H1 (cell line): ENCODE data around the gene SLAMF6. TPM values are rescaled to one million over a fixed set of nuclear protein-coding genes. Genes with fewer than 3 reads are reported as not detected.

Source experiments
- CTCF ChIA-PET: fragments of 300-600 bp; sonication (Branson Sonifier 250); formaldehyde crosslinking; loops from one replicate; lab custom pipeline; 2021; ENCODE audit not compliant: partially characterized antibody; lab: Charles Lee
- POLR2A ChIA-PET: fragments of 300-600 bp; sonication (Branson Sonifier 250); formaldehyde crosslinking; loops from one replicate; lab custom pipeline; 2021; ENCODE audit warnings: inconsistent platforms; ENCODE audit not compliant: partially characterized antibody; lab: Charles Lee
- DNase-seq, 2 experiments: peaks; one replicate each; pipeline versions ENCODE4 v3.0.0 to v3.0.0-alpha.2; 2010 to 2022; ENCODE audit warnings: low spot score in 2 of 2, low read depth in 1 of 2, mixed read lengths in 1 of 2
- FAIRE-seq: peaks from 2 replicates; lab custom pipeline; 2011; peaks lifted over from hg19 to GRCh38; lab: Jason Lieb, UNC
- H2AFZ ChIP-seq: 2 replicates; pipeline ENCODE4 v1.8.1; 2012; ENCODE audit warnings: low read length, inconsistent platforms
- H2AK5ac ChIP-seq: 2 replicates; pipeline ENCODE4 v1.6.1; 2013; ENCODE audit warnings: low read depth, low read length
- H2BK120ac ChIP-seq: replicated peaks from 2 replicates; pipeline ENCODE3; 2013; ENCODE audit warnings: low read depth, low read length, inconsistent platforms
- H2BK12ac ChIP-seq: 2 replicates; pipeline ENCODE4 v1.6.1; 2013; ENCODE audit warnings: low read depth, low read length
- H2BK15ac ChIP-seq: 2 replicates; pipeline ENCODE4 v1.6.1; 2013; ENCODE audit warnings: low read length
- H2BK20ac ChIP-seq: 2 replicates; pipeline ENCODE4 v1.6.1; 2013; ENCODE audit warnings: low read length
- H2BK5ac ChIP-seq: 2 replicates; pipeline ENCODE4 v1.6.1; 2013; ENCODE audit warnings: low read depth, low read length
- H3K14ac ChIP-seq: 2 replicates; pipeline ENCODE4 v1.6.1; 2013; ENCODE audit warnings: inconsistent platforms; ENCODE audit not compliant: insufficient read length
- H3K18ac ChIP-seq: 2 replicates; pipeline ENCODE4 v1.6.1; 2013; ENCODE audit warnings: low read length; ENCODE audit errors: extremely low read depth
- H3K23ac ChIP-seq: 2 replicates; pipeline ENCODE4 v1.6.1; 2013; ENCODE audit warnings: inconsistent platforms; ENCODE audit not compliant: insufficient read length
- H3K23me2 ChIP-seq: 2 replicates; pipeline ENCODE4 v1.6.1; 2013; ENCODE audit warnings: low read depth, low read length
- H3K27ac ChIP-seq: 2 replicates; pipeline ENCODE4 v1.6.1; 2011; ENCODE audit warnings: low read depth, low read length, inconsistent platforms
- H3K27me3 ChIP-seq, 4 experiments: replicated peaks in 1 of 4; 1 replicate in 1 of 4; 2 replicates in 3 of 4; pipeline versions ENCODE4 v1.6.1 to v1.8.1; 2011 to 2013; ENCODE audit warnings: low read length in 3 of 4, mild to moderate bottlenecking in 3 of 4, inconsistent platforms in 2 of 4, mixed read lengths in 2 of 4, moderate library complexity in 1 of 4; ENCODE audit not compliant: control insufficient read depth in 3 of 4, insufficient read depth in 3 of 4; ENCODE audit errors: extremely low read depth in 1 of 4
- H3K36me3 ChIP-seq, 4 experiments: 2 replicates each; pipeline versions ENCODE4 v1.6.1 to v1.8.1; 2011 to 2013; ENCODE audit warnings: mild to moderate bottlenecking in 4 of 4, low read length in 3 of 4, moderate library complexity in 2 of 4, control low read depth in 1 of 4, inconsistent platforms in 1 of 4; ENCODE audit not compliant: insufficient read depth in 4 of 4, control insufficient read depth in 2 of 4
- H3K4ac ChIP-seq: replicated peaks from 2 replicates; pipeline ENCODE3; 2013; ENCODE audit warnings: low read length, low read depth, mixed read lengths, inconsistent platforms; ENCODE audit not compliant: insufficient read length
- H3K4me1 ChIP-seq, 4 experiments: replicated peaks in 1 of 4; 1 replicate in 1 of 4; 2 replicates in 3 of 4; pipeline versions ENCODE4 v1.6.1 to v1.8.1; 2011 to 2013; ENCODE audit warnings: low read length in 3 of 4, inconsistent platforms in 2 of 4, mixed read lengths in 1 of 4; ENCODE audit not compliant: insufficient read depth in 4 of 4, control insufficient read depth in 3 of 4
- H3K4me2 ChIP-seq, 2 experiments: 2 replicates each; pipeline versions ENCODE4 v1.6.1 to v1.8.1; 2011 to 2013; ENCODE audit warnings: low read depth in 2 of 2, low read length in 2 of 2, control low read depth in 1 of 2, inconsistent platforms in 1 of 2, mild to moderate bottlenecking in 1 of 2; ENCODE audit not compliant: insufficient read depth in 1 of 2
- H3K4me3 ChIP-seq, 4 experiments: fragments of 200-600, 300-600 bp in 1 of 4; sonication (generic), shearing (Covaris generic), sonication (Bioruptor Twin) in 1 of 4; 2 replicates each; pipeline versions ENCODE4 v1.5.1 to v1.8.1; 2011 to 2016; ENCODE audit warnings: low read length in 4 of 4, low read depth in 3 of 4, control low read depth in 2 of 4, inconsistent platforms in 2 of 4, mild to moderate bottlenecking in 2 of 4, mixed read lengths in 1 of 4, moderate library complexity in 1 of 4; ENCODE audit not compliant: insufficient read depth in 2 of 4; ENCODE audit errors: extremely low read depth in 1 of 4
- H3K56ac ChIP-seq: replicated peaks from 2 replicates; pipeline ENCODE3; 2013; ENCODE audit warnings: low read depth, mild to moderate bottlenecking, mixed read lengths, low read length, inconsistent platforms; ENCODE audit not compliant: insufficient read length
- H3K79me1 ChIP-seq: 2 replicates; pipeline ENCODE4 v1.6.1; 2013; ENCODE audit warnings: low read depth, low read length, control low read depth
- H3K79me2 ChIP-seq, 2 experiments: 2 replicates each; pipeline versions ENCODE4 v1.6.1 to v1.8.1; 2012 to 2013; ENCODE audit warnings: low read length in 2 of 2, mild to moderate bottlenecking in 2 of 2, inconsistent platforms in 1 of 2; ENCODE audit not compliant: insufficient read depth in 2 of 2, control insufficient read depth in 1 of 2
- H3K9ac ChIP-seq, 4 experiments: replicated peaks in 1 of 4; 1 replicate in 1 of 4; 2 replicates in 3 of 4; pipeline versions ENCODE4 v1.6.1 to v1.8.1; 2011 to 2013; ENCODE audit warnings: low read depth in 3 of 4, low read length in 3 of 4, control low read depth in 2 of 4, mild to moderate bottlenecking in 2 of 4, moderate library complexity in 2 of 4, inconsistent platforms in 1 of 4; ENCODE audit errors: extremely low read depth in 1 of 4
- H3K9me3 ChIP-seq, 2 experiments: 2 replicates each; pipeline versions ENCODE4 v1.6.1 to v1.8.1; 2012 to 2013; ENCODE audit warnings: mild to moderate bottlenecking in 2 of 2, moderate library complexity in 2 of 2, control low read depth in 1 of 2, inconsistent platforms in 1 of 2, low read depth in 1 of 2, low read length in 1 of 2, mixed read lengths in 1 of 2; ENCODE audit not compliant: insufficient read depth in 2 of 2
- H4K20me1 ChIP-seq, 2 experiments: replicated peaks in 1 of 2; 2 replicates each; pipeline versions ENCODE3 to v1.8.1; 2011 to 2013; ENCODE audit warnings: inconsistent platforms in 2 of 2, low read length in 2 of 2, mild to moderate bottlenecking in 1 of 2; ENCODE audit not compliant: insufficient read depth in 2 of 2, control insufficient read depth in 1 of 2
- H4K5ac ChIP-seq: 2 replicates; pipeline ENCODE4 v1.6.1; 2013; ENCODE audit warnings: low read length, low read depth, mixed read lengths, inconsistent platforms; ENCODE audit not compliant: insufficient read length
- H4K8ac ChIP-seq: 2 replicates; pipeline ENCODE4 v1.8.0; 2013; ENCODE audit warnings: mild to moderate bottlenecking, moderate library complexity, low read length, inconsistent platforms; ENCODE audit not compliant: insufficient read depth; ENCODE audit errors: extremely low read depth
- H4K91ac ChIP-seq: replicated peaks from 2 replicates; pipeline ENCODE3; 2013; ENCODE audit warnings: low read length, mixed read lengths, inconsistent platforms; ENCODE audit not compliant: insufficient read length
- BACH1 ChIP-seq: IDR thresholded peaks from 2 replicates; pipeline ENCODE4 v1.6.1; 2012; ENCODE audit warnings: low read length, improper control_type of control experiment
- CBX8 ChIP-seq: fragments of 300-800, 300-1000 bp; sonication (generic); IDR thresholded peaks from 2 replicates; pipeline ENCODE4 v1.7.1; 2016; ENCODE audit warnings: low read depth, low read length, borderline replicate concordance
- EGR1 ChIP-seq: IDR thresholded peaks from 2 replicates; pipeline ENCODE4 v1.6.1; 2011; ENCODE audit warnings: low read depth, low read length, borderline replicate concordance
- NRF1 ChIP-seq: IDR thresholded peaks from 2 replicates; pipeline ENCODE4 v1.6.1; 2011; ENCODE audit warnings: mild to moderate bottlenecking, low read depth, low read length, improper control_type of control experiment
- PHF8 ChIP-seq: fragments of 200-600 bp; sonication (generic); conservative IDR thresholded peaks from 2 replicates; pipeline ENCODE4 v1.7.1; 2012; ENCODE audit warnings: low read depth, mild to moderate bottlenecking, inconsistent platforms, low read length, moderate library complexity
- POLR2A ChIP-seq, 2 experiments: IDR thresholded peaks; 1 replicate in 1 of 2; 2 replicates in 1 of 2; pipeline ENCODE4 v1.6.1; 2011; ENCODE audit warnings: low read depth in 2 of 2, low read length in 2 of 2, mild to moderate bottlenecking in 2 of 2; ENCODE audit errors: control extremely low read depth in 1 of 2
- RNF2 ChIP-seq: fragments of 200-900, 300-1000 bp; sonication (generic); IDR thresholded peaks from 2 replicates; pipeline ENCODE4 v1.7.1; 2016; ENCODE audit warnings: borderline replicate concordance, low read depth, mild to moderate bottlenecking, antibody characterized with exemption, low read length; ENCODE audit not compliant: poor library complexity, severe bottlenecking; ENCODE audit errors: missing control alignments
- SP2 ChIP-seq: IDR thresholded peaks from 2 replicates; pipeline ENCODE4 v1.6.1; 2012; ENCODE audit warnings: mild to moderate bottlenecking, low read length, inconsistent platforms
- TAF7 ChIP-seq: optimal IDR thresholded peaks from 2 replicates; pipeline ENCODE3; 2011; ENCODE audit warnings: low read depth, mild to moderate bottlenecking, inconsistent platforms, low read length, moderate library complexity, borderline replicate concordance
- TCF12 ChIP-seq: IDR thresholded peaks from 2 replicates; pipeline ENCODE4 v1.6.1; 2011; ENCODE audit warnings: low read depth, mild to moderate bottlenecking, low read length
- YY1 ChIP-seq: IDR thresholded peaks from 2 replicates; pipeline ENCODE4 v1.6.1; 2011; ENCODE audit warnings: low read depth, mild to moderate bottlenecking, low read length
- WGBS, 2 experiments: shearing (Covaris generic) in 1 of 2; methylation state at CpG; one replicate each; pipeline versions ENCODE4 v1.1.6 to v1.1.7; 2013 to 2015; ENCODE audit warnings: low lambda C conversion rate in 2 of 2, mixed read lengths in 2 of 2, inconsistent platforms in 1 of 2, low coverage in 1 of 2, missing lambda C conversion rate in 1 of 2; ENCODE audit not compliant: insufficient replicate concordance in 2 of 2, insufficient coverage in 1 of 2, insufficient read length in 1 of 2; ENCODE audit errors: extremely low coverage in 1 of 2, missing lambda C conversion rate in 1 of 2; 5-methylcytosine and 5-hydroxymethylcytosine counted together
- polyA plus RNA-seq, 7 experiments: library from polyadenylated mRNA; depleted of rRNA in 3 of 7; stranded (reverse) in 5 of 7; unstranded in 2 of 7; fragments of >200 nt in 5 of 7; fragments of 200-250 nt in 2 of 7; gene quantifications; 1 replicate in 5 of 7; 2 replicates in 1 of 7; 4 replicates in 1 of 7; pipeline versions ENCODE4 v1.2.1 to v1.2.3, GENCODE V29; 2011 to 2013; ENCODE audit warnings: missing spikeins in 2 of 7, mixed read lengths in 2 of 7
- total RNA-seq: library from RNA; stranded (reverse); fragmentation: NEBNext Ultra II Directional; extraction: Animal tissue kit (Norgen Biotek cat#: 25700); gene quantifications from 2 replicates; pipeline ENCODE4 v1.2.1, GENCODE V29; 2021
- TF ChIP-seq, protein P1 (sequence below): IDR thresholded peaks from 2 replicates; pipeline ENCODE4 v1.6.1; 2011; ENCODE audit warnings: low read depth, mild to moderate bottlenecking, low read length; ENCODE audit not compliant: insufficient read depth

The SLAMF6 gene
- total and polyA plus RNA-seq, 2 of the 8 experiments (the other 6 are each of a cell fraction or from before 2014, with no cell fraction given): not detected

DNA sequence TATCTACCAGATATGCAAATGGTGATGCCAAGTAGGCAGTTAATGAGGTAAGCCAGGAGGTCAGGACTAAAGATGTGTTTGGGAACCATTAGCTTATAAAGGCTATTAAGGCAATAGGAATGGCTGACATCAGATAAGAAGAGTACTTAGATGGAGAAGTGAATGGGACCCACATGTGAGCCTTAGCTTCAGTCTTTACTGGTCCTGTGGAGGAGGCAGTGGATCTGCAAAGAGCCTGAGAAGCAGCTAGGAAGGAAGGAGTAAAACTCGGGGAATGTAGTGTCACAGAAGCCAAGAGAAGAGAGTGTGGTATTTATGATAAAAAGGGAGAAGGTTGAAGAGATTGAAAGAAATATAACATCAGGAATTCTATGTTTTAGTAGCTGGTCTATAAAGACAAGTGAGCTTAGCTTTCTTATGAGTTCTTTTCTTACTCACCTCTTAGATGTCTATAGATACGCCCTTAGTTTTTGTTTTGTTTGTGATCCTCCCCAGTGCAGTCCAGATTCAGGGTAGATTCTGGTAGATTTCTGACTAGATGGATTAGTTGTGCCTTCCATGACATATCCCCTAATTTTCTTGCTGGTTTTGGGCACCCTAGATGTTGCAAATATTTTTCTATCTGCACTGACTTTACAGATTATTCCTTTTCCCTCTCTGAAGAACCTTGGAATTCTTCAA is 39.4 kb downstream of the SLAMF6 start:
- Histone ChIP-seq H3K36me3 (no peaks in the 10 kb centered on the region; a peak in 1 of 8 replicates), H3K9me3 (peaks cover 15 to 21% of the 10 kb centered on the region in 2 experiments; a peak in 3 of 4 replicates), H3K14ac (no peak overlapping the region), H2BK20ac (no peak overlapping the region), H3K4me3 (no peak overlapping the region), H4K5ac (no peak overlapping the region), H4K91ac (no peak overlapping the region), H3K79me2 (no peaks in the 10 kb centered on the region), H3K79me1 (no peaks in the 10 kb centered on the region), H2BK120ac (no peak overlapping the region), H2BK15ac (no peak overlapping the region), H4K8ac (no peak overlapping the region), H3K4ac (no peak overlapping the region), H2AFZ (no peak overlapping the region), H4K20me1 (no peaks in the 10 kb centered on the region), H3K9ac (no peak overlapping the region), H3K4me1 (peaks cover 0 to 3% (median 3%) of the 10 kb centered on the region in 4 experiments; a peak in 3 of 7 replicates), H3K27ac (no peak overlapping the region), H3K4me2 (no peak overlapping the region), H2BK12ac (no peak overlapping the region), H3K27me3 (no peaks in the 10 kb centered on the region), H3K18ac (no peak overlapping the region), H3K56ac (no peak overlapping the region), H2AK5ac (no peak overlapping the region), H2BK5ac (no peak overlapping the region), H3K23ac (no peak overlapping the region), H3K23me2 (peaks cover 2% of the 10 kb centered on the region; the same call in 1 of the 2 replicates)
- FAIRE-seq (no peak), DNase-seq (no peak)
- 91% methylated on average over 2 of the region's 2 CpGs; no CpG with 5 or more reads in 1 of the 2 experiments for WGBS, 2 experiments
- ChIA-PET POLR2A (no interaction called here), CTCF (interaction anchor here (1.0 to 1.8 kb wide), 5 partner anchors 9 to 67 kb away, joined by 3 to 4 read pairs (median 3); no protein-coding TSS in a partner anchor)
- TF ChIP-seq TCF12 (no peak), SP2 (no peak), YY1 (no peak), BACH1 (no peak), CBX8 (no peak), TAF7 (no peak), RNF2 (no peak), PHF8 (no peak), EGR1 (no peak), POLR2A (IDR thresholded peaks at IDR 0.05; ENCODE audit: control extremely low read depth in 1 of 2, low read depth in 2 of 2, low read length in 2 of 2) (no peak), NRF1 (no peak)
- TF ChIP-seq, protein P1, sequence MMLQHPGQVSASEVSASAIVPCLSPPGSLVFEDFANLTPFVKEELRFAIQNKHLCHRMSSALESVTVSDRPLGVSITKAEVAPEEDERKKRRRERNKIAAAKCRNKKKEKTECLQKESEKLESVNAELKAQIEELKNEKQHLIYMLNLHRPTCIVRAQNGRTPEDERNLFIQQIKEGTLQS: no peak
